HG03060 (cell line): ENCODE results near the gene HLA-DPB1.
"Not testable (repeated sequence)": the region's sequence is repeated elsewhere in the genome, so short reads cannot be mapped to it uniquely, and the experiment has no call there.

Experiments used
- ATAC-seq: cut with Tn5 transposase; IDR thresholded peaks from one replicate; pipeline ENCODE4 v1.9.1; 2021; ENCODE audit warnings: low read depth, moderate number of reproducible peaks; ENCODE audit not compliant: unreplicated experiment

The HLA-DPB1 gene

DNA sequence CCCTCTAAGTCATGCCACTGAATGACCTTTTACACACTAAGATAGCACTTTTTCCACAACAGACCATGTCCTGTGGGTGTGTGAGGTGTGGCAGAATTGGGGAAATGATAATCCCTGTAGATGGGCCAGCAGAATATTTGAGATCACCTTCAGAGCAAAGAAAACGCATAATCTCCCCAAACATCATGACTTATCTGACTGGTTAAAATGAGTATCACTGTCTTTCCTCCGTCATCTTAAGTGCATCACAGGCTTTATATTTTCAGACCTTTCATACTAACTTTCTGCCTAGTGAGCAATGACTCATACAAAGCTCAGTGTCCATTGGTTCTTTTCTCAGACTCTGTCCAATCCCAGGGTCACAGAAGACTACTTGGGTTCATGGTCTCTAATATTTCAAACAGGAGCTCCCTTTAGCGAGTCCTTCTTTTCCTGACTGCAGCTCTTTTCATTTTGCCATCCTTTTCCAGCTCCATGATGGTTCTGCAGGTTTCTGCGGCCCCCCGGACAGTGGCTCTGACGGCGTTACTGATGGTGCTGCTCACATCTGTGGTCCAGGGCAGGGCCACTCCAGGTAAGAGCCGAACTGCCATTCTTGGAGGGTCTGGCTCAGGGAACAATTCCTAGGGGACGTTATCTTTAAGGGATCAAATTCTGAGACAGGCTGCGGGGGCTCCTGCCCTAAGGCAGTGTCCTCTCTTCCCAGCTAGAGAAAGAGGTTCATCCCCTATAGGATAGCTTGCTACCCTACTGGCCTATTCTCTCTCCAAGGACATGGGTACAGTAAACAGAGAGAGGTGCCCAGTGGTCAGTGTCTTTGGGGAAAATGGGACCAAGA, at the start of gene HLA-DPB1:
TSS of gene HLA-DPB1 (plus strand) at position 423 of the 838 bp plus-strand sequence. CDS start at position 475, 52 bp downstream.
- ATAC-seq, result peak; percentile 67

DNA sequence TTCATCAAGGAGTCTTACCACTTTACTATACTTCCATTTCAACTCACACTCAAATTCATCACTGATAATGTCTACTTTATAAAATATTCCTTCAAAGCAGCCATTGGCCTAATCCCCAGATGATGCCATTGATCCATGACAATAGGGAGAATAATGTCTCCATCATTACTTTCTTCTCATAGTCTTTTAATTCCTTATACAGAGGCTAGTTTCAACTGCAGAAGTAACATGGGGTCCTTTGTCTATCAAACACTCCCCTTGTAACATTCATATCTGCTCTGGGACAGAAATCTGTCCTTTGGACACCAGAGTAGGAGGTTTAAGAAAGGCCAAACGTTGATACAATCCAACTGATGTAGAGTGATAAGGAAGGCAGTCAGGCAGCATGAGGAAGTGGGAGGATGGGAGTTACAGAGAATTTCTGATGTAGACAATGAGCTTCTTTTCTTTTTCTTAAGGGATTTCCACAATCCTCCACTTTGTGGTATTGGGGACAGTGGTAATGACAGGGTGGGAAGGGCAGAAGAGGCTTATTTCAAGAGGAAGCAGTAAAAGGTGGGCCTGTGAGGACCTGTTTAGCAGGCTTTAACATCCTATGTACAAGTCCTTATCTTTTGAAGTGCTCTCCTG, 47.5 kb upstream of the HLA-DPB1 start:
- ATAC-seq, result no peak

DNA sequence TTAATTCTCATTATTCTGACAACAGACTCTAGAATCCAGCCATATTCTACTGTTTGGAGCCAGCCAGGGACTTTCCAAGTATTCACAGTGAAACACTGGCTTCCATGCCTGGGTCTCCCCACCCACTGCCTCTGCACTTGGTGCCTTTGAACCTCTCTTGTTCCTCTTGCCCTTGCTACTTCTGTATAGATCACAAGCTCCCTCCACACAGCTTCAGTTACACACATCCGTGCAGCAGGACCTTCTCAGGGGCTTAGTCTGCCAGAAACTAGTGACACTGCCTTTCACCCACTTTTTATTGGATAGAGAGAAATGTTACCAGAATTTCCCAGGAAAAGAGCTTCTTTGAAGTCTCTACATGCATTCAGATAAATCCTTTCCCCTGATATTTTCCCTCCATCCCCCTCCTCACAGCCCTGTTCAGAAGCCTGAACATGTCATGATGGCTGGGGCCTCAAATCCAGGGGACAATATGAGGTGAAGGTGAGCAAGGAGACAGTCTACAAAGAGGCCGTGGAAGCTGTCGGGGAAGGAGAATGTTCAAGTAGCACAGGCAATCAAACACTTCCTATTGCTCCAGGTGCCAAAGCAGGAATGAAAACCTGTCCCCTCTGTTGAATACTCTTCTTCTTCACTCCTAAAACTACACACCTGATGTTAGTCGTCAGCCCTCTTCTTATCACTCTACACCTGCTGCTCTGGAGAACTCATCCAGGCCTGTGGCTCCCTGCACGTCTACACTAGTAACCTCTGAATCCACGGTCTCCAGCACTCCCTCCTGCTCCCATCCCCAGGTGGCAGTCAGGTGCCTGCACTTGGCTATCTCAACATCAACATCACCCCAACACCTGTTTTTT, 46.2 kb upstream of the HLA-DPB1 start:
- peak; percentile 28 for ATAC-seq

DNA sequence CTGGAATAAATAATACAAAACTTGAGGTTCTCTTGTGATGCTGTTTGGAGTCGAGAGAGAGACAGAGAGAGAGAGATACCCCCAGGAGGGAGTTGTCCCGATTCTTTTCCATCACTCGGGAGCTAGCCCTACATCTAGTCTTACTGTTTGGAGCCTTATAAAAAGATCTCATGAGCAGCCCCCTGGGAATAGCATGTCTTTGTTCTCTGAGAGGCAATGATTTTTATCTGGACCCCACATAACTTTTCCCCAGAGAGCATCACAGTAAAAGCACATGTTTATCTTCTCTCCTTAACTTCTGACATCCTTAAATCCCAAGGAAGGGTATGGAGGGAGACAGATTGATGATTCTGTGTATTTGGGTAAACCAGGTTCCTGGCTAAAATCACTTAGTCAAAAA, 45.5 kb upstream of the HLA-DPB1 start:
- ATAC-seq, result no peak

DNA sequence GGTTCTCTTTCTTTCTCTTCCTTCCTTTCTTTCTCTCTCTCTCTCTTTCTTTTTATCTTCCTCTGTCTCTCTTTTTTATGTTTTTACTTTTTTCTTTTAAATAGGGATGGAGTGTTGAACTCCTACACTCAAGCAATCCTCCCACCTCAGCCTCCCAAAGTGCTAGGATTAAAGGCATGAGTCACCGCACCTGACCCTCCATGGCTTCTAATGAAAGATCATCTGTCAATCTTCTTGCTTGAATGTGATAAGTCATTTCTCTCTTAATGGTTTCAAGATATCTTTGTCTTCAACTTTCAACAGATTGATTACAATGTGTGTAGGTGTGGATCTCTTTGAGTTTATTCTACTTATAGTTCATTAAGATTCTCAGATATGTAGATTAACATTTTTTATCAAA, 41.2 kb upstream of the HLA-DPB1 start:
- ATAC-seq, result no peak

DNA sequence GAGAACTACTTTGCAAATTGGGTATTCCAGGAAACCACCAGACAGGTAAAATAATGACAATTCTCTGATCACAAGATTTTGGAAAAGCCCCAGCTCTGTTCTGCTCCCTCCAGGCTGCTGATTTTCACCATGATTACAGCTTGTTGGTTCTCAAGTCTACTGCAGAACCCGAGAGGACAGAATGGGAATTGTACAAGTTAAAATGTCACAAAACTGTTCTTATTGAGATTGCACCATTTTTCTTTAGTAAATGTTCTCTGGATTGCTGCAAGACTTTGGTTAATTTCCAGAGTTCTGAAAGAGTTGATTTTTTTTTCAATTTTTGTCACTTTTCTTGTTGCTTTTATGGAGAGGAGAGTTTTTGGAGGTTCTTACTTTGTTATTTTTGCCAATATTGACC, 39.3 kb upstream of the HLA-DPB1 start:
- no peak for ATAC-seq

DNA sequence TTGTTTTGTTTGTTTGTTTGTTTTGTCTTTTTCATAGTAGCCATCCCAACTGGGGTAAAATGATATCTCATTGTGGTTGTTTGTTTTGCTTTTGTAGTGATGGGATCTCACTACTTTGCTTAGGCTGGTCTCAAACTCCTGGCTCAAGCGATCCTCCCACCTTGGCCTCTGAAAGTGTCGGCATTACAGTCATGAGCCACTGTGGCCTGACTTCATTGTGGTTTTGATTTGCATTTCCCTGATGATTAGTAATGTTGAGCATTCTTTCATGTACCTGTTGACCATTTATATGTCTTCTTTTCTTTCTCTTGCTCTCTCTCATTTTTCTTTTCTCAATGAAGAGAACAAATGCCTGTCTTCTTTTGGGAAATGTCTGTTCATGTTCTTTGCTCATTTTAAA, 35.6 kb upstream of the HLA-DPB1 start:
- ATAC-seq, result no peak

DNA sequence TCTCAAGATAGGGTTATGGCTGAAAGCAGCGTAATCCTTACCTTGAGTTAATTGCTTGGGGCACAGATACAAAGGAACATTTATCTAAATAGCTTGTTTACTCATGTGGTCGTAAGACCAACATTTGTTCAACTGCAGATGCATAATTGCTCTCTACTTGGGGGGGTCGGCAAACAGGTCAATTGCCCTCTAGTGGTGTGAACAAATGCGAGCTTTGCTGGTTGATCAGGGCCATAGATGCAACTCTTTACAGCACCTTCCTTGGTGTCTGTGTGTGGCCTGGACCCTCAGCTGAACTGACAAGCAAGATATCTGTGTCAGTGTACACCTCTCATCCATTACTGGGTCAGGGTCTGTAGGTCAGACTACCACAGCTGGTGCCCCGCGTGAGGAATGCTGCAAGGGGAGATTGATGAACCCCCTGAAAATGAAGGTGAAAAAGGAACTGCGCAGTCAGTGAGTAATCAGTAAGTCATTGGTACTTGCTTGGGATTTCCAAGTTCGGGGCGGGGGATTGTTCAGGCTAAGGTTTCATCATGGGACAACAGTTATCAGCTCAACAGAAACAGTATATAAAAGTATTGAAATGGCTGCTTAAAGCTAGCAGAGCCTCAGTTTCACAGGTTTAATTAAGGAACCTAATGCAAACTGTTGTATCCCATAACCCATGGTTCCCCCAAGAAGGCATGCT, 26.3 kb upstream of the HLA-DPB1 start:
- ATAC-seq, result no peak

DNA sequence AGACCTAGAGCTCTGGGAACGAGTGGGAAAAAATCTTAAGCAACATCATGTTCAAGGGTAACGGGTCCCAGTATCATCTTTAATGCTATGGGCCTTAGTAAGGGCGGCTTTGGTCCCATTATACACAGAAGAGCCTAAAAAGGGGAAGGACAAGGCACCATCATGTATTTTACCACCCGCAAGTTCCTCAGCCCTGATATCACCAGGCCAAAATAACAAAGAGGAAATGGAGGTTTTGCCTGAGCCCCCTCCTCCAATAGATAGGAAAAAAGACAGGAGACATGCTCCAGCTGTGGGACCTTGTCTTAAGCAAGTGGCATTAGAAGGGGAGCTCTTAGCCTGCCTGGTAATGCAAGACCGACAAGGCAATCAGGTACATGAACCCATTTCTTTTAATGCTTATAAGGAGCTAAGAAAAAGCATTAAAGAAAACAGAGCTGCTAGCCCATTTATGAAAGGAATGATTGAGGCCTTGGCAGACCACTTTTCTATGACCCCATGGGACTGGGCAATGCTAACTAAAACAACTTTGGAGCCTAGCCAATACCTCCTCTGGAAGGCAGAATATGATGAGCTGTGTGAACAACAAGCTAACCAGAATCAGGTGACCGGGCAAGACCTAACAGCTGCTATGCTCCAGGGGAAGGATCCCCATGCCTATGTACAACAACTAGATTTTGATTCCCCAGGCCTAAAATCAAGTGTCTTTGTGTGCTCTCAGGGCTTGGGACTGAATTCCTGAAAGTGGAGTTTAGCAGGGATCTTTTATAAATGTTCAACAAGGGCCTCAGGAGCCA, 25.6 kb upstream of the HLA-DPB1 start:
- no peak for ATAC-seq

DNA sequence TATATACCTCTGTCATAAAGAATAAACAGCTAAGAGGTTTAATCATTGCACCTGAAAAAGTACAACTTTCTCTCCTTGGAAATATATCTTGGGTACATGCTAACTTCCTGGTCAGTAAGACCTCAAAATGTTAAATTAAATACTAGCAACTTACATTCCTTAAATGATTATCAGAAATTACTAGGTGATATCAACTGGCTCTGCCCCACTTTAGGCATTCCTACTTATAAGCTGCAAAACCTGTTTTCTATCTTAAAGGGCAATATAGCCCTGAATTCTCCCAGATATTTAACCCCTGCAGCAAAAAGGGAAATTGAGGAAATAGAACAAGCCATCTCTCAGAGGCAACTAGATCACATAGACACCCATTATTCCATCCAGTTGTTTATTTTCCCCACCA, 23.2 kb upstream of the HLA-DPB1 start:
- ATAC-seq, result no peak

DNA sequence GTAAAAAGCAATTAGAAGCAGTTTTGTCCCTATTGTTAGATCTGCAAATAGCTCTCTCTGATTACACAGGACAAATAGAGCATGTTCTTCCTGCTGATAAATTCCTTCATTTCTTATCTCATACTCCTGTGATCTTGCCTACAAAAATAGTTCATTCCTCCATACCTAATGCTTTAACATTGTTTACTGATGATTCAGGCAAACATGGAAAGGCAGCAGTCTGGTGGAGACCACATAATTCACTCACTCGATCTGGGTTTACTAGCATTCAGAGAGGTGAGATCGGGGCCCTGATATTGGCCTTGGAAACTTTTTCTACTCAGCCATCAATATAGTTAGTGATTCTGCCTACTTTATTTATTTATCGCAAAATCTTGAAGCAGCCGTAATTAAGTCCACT, 22.6 kb upstream of the HLA-DPB1 start:
- ATAC-seq, result no peak

DNA sequence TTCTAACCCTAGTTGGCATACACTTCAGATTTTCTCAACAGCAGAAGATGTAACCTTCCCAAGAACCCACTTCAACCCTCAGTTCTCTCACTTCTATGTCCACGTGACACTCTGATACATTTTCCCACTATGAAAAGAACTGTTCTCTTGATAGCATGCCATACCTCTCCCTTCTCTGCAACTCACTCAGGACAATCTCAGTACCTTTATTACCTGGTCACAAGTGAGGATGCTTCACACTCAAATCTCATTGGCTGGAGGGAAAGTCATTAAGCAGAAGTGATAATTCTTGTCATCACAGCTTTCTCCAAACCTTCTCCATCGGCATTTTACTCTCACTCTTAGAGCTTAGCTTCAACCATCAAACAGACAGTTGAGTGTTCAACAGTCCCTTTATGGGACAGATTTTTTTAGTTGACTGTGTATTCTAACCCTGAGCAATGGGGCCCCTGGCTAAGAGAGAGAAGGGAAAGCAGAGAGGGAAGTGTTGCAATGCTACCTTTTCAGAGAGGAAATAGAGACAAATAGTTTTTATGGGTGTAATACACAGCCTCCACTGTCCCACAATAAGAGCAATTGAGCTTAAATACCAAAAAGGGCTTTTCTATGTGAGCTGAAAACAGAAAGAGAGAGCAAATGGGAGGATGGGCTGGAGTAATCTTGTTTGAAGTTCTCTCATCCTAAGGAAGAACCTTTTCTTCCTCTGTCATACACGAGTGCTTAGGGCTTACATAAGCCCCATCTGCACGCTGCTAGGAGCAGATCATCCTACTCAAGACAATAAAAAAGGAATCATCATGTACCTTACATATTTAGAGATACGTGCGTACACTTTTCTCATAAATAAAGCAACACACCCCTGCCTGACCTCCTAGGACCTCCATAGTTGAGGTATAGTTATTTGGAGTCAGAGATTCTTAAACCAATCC, 18.3 kb upstream of the HLA-DPB1 start:
- no peak for ATAC-seq

DNA sequence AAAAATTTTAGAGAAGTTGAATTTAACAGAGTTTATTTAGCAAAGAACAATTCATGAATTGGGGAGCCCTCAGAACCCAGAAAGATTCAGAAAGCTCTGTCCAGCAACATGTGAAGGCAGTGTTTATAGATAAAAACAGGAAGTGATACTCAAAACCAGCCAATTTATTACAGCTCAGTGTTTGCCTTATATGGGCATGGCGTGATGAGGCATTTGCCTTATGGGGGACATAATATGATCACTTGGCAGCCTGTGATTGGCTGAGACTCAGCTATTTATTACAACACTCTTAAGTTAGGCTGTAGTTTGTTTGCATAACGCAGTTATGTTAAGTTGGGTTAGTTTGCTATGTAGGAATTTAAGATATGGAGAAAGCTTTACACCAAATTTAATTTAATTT, 13.8 kb upstream of the HLA-DPB1 start:
- ATAC-seq, result no peak

DNA sequence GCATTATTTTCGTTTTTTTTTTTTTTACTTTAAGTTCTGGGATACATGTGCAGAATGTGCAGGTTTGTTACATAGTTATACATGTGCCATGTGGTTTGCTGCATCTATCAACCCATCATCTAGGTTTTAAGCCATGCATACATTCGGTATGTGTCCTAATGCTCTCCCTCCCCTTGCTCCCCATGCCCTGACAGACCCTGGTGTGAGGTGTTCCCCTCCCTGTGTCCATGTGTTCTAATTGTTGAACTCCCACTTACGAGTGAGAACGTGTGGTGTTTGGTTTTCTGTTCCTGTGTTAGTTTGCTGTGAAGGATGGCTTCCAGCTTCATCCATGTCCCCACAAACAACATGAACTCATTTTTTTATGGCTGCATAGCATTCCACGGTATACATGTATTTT, 12.4 kb upstream of the HLA-DPB1 start:
- ATAC-seq, result not testable (repeated sequence)

DNA sequence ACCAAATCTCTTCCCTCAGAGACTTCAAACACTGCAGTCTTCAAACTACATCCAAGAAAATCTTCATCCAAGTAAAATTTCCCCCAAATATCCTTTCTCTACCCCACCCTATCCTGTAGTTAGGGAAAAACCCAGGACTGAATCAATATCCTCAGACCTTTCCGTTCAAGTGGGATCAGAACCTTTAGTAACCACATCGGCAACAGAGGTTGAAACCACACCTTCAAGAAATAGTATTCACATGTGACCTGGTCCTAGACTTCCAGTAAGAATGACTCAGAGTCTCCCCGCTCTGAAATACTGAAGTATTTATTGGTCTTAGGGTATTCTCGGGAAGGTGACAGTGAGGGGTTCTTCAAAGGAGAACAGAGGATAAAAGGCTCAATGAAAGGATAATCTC, 11.1 kb upstream of the HLA-DPB1 start:
- no peak for ATAC-seq

DNA sequence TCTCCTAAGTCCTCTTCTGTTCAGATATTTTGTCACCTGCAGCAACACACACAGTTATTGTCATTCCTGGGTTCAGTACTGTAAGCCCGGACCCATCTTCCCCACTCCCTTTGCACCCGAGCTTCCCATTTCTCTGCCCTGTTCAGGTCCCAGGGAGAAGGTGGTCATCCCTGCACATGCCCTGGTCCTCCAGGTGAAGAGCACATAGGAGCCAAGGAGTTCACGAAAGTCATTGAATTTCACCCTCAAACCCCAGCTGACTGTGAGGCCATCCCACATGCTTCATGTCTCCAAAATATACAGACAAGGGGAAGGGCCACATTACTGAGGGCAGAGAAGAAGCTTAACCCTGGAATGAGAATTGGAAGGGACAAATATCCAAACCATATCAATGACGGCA, 10.5 kb upstream of the HLA-DPB1 start:
- ATAC-seq, result no peak

DNA sequence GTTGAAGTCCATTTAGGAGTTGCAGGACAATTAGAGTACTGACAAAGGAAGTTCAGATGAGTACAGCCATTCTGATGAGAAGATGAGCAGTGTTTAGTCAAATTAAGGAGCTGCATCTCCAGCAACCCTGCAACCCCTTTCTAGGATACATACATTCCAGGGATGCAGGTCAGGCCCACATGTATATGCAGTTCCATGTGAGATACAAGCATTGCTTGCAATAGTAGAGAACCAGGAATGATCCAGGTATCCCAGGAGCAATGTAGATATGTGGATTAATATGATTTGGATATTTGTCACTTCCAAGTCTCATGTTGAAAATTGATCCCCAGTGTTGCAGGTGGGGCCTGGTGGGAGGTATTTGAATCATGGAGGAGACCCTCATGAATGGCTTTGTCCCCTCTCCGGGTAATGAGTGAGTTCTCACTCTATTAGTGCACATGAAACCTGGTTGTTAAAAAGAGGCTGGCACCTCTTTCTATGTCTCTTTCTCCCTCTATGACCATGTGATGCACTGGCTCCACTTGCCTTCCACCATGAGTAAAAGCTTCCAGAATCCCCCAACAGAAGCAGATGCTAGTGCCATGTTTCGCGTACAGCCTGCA, 8.8 kb upstream of the HLA-DPB1 start:
- no peak for ATAC-seq

DNA sequence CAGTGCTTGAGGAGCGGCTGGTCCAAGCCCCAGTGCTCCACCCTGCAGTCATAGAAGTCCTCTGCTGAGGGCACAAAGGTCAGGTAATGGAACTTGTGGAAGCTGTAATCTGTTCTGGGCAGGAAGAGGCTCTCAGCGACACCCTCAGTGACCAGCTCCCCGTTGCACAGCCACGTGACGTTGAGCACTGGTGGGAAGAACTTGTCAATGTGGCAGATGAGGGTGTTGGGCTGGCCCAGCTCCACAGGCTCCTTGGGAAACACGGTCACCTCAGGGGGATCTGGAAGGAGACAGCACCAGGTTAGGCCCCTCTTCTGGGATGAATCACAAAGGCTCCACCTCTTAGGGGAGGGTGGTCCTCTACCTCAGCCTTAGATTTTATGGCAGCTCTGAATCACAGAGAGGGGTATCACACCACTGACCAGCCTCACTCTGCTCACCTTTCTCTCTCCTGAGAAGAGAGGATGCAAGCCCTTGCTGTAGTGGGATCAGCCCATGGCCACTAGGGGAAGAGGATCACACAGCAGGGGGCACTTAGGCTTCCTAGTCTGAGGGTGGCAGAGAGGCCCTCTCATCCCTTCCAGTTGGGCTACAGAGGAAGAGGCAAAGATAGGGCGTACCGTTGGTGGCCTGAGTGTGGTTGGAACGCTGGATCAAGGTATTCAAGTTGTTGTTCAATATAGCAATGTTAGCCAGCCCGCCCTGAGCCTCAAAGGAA, 6.6 kb upstream of the HLA-DPB1 start:
- ATAC-seq, result no peak
